ENCODE data around the gene RBSN.

GRCh38 chr3:15063238-15063637, 35.7 kb downstream of the RBSN start:
- TF ChIP-seq POLR2A (IDR thresholded peaks at IDR 0.05) = no peak
- TF ChIP-seq, protein P1, sequence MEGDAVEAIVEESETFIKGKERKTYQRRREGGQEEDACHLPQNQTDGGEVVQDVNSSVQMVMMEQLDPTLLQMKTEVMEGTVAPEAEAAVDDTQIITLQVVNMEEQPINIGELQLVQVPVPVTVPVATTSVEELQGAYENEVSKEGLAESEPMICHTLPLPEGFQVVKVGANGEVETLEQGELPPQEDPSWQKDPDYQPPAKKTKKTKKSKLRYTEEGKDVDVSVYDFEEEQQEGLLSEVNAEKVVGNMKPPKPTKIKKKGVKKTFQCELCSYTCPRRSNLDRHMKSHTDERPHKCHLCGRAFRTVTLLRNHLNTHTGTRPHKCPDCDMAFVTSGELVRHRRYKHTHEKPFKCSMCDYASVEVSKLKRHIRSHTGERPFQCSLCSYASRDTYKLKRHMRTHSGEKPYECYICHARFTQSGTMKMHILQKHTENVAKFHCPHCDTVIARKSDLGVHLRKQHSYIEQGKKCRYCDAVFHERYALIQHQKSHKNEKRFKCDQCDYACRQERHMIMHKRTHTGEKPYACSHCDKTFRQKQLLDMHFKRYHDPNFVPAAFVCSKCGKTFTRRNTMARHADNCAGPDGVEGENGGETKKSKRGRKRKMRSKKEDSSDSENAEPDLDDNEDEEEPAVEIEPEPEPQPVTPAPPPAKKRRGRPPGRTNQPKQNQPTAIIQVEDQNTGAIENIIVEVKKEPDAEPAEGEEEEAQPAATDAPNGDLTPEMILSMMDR (IDR thresholded peaks at IDR 0.05) = no peak

All from sigmoid colon (tissue), 3 donors.